Activated CD8-positive, alpha-beta memory T cell treated with anti-CD3 and anti-CD28 coated beads, Interleukin-2, amount 10 ng/mL, durations not matched to agents 7 days and 5 days (primary cell): Measurements from ENCODE around the gene PSEN2. TPM values are rescaled to one million over a fixed set of nuclear protein-coding genes. Genes with fewer than 3 reads are reported as not detected.

Source experiments
- ATAC-seq: fragments of 150-1000 bp; cut with Tn5 transposase; one replicate; pipeline ENCODE4 v1.10.0; 2021; ENCODE audit warnings: moderate library complexity
- CTCF ChIA-PET: fragments of 350-600 bp; sonication (Branson Sonifier 250); formaldehyde crosslinking; loops from one replicate; lab custom pipeline; 2021; ENCODE audit warnings: antibody characterized with exemption; lab: Charles Lee
- DNase-seq: peaks from one replicate; pipeline ENCODE4 v3.0.0-alpha.2; 2020
- H3K27ac Mint-ChIP-seq: one replicate; pipeline ENCODE4 v1.8.0; 2021; ENCODE audit warnings: mild to moderate bottlenecking, mixed read lengths
- H3K27me3 Mint-ChIP-seq: one replicate; pipeline ENCODE4 v1.8.0; 2021; ENCODE audit warnings: mixed read lengths
- H3K36me3 Mint-ChIP-seq: one replicate; pipeline ENCODE4 v1.8.0; 2021; ENCODE audit warnings: mild to moderate bottlenecking, mixed read lengths
- H3K4me1 Mint-ChIP-seq: one replicate; pipeline ENCODE4 v1.8.0; 2021; ENCODE audit warnings: mixed read lengths
- H3K4me3 Mint-ChIP-seq: one replicate; pipeline ENCODE4 v1.8.0; 2021; ENCODE audit warnings: mild to moderate bottlenecking, moderate library complexity, mixed read lengths
- H3K9me3 Mint-ChIP-seq: one replicate; pipeline ENCODE4 v1.8.0; 2022; ENCODE audit warnings: low read depth, mixed read lengths
- total RNA-seq, 2 experiments: library from RNA; stranded (reverse); gene quantifications; one replicate each; pipeline ENCODE4 v1.2.3, GENCODE V29; 2021

Gene PSEN2
- 10 to 100 TPM in 1 of 2 experiments, 1 to 10 TPM in 1; 8.0 to 11.2 TPM for total RNA-seq

GRCh38 chr1:226870401-226871279 lies at the start of gene PSEN2:
PSEN2 (plus strand) TSS chr1:226870616; CDS start chr1:226881908, 11,292 bp downstream.
- peak; percentile 97 for ATAC-seq
- CTCF ChIA-PET, result interaction anchor here (1.4 kb wide), 1 partner anchor 35 kb away, joined by 3 read pairs; no protein-coding TSS in a partner anchor
- peaks cover 6% of the 10 kb centered on the region for H3K27me3 Mint-ChIP-seq

GRCh38 chr1:226820941-226821718 lies 49.3 kb upstream of the PSEN2 start:
- CTCF ChIA-PET, result interaction anchor here (0.5 to 1.9 kb wide), 4 partner anchors 38 to 133 kb away, joined by 3 to 5 read pairs (median 3); no protein-coding TSS in a partner anchor

More at GRCh38 chr1:226870401-226871279, at the start of gene PSEN2:
- H3K36me3 Mint-ChIP-seq, result no peaks in the 10 kb centered on the region
- H3K4me3 Mint-ChIP-seq, result peak within 1 kb of the TSS; percentile 71
- H3K9me3 Mint-ChIP-seq, result no peaks in the 10 kb centered on the region
- peak within 1 kb of the TSS; percentile 24 for H3K27ac Mint-ChIP-seq
- peaks cover 20% of the 10 kb centered on the region for H3K4me1 Mint-ChIP-seq
- DNase-seq, result peak; percentile 77

GRCh38 chr1:226821719-226822085 lies 48.7 kb upstream of the PSEN2 start:
- peaks cover 2% of the 10 kb centered on the region for H3K27me3 Mint-ChIP-seq
- CTCF ChIA-PET, result interaction anchor here (0.5 to 1.0 kb wide), 2 partner anchors 39 to 78 kb away, joined by 3 read pairs; no protein-coding TSS in a partner anchor
- DNase-seq, result no peak
- H3K4me3 Mint-ChIP-seq, result no peak overlapping the region
- no peaks in the 10 kb centered on the region for H3K9me3 Mint-ChIP-seq
- H3K4me1 Mint-ChIP-seq, result no peaks in the 10 kb centered on the region
- no peak overlapping the region for H3K27ac Mint-ChIP-seq
- ATAC-seq, result no peak
- H3K36me3 Mint-ChIP-seq, result no peaks in the 10 kb centered on the region

More at GRCh38 chr1:226820941-226821718, 49.3 kb upstream of the PSEN2 start:
- DNase-seq, result no peak
- no peak overlapping the region for H3K4me3 Mint-ChIP-seq
- peaks cover 2% of the 10 kb centered on the region for H3K27me3 Mint-ChIP-seq
- H3K27ac Mint-ChIP-seq, result no peak overlapping the region
- H3K36me3 Mint-ChIP-seq, result no peaks in the 10 kb centered on the region
- H3K9me3 Mint-ChIP-seq, result no peaks in the 10 kb centered on the region
- H3K4me1 Mint-ChIP-seq, result no peaks in the 10 kb centered on the region
- no peak for ATAC-seq

GRCh38 chr1:226823643-226824042 lies 46.8 kb upstream of the PSEN2 start:
- Mint-ChIP-seq H3K9me3 (no peaks in the 10 kb centered on the region), H3K4me3 (no peak overlapping the region), H3K27me3 (no peaks in the 10 kb centered on the region), H3K36me3 (no peaks in the 10 kb centered on the region), H3K27ac (no peak overlapping the region), H3K4me1 (peaks cover 14% of the 10 kb centered on the region)
- CTCF ChIA-PET, result interaction anchor here (0.8 to 3.9 kb wide), 3 partner anchors 146 to 197 kb away, joined by 3 to 23 read pairs (median 4); no protein-coding TSS in a partner anchor
- ATAC-seq (no peak), DNase-seq (no peak)

- no peak for DNase-seq
- H3K4me3 Mint-ChIP-seq, result no peak overlapping the region
- H3K36me3 Mint-ChIP-seq, result no peaks in the 10 kb centered on the region
- no peak overlapping the region for H3K27ac Mint-ChIP-seq
- H3K9me3 Mint-ChIP-seq, result no peaks in the 10 kb centered on the region
- CTCF ChIA-PET, result interaction anchor here (1.0 to 6.6 kb wide), 4 partner anchors 88 to 199 kb away, joined by 3 to 79 read pairs (median 13); no protein-coding TSS in a partner anchor
- no peak for ATAC-seq
- H3K27me3 Mint-ChIP-seq, result no peaks in the 10 kb centered on the region
- H3K4me1 Mint-ChIP-seq, result peaks cover 14% of the 10 kb centered on the region
These were observed 45.2 kb upstream of the PSEN2 start for GRCh38 chr1:226825037-226825745.

GRCh38 chr1:226825746-226826100 lies 44.7 kb upstream of the PSEN2 start:
- H3K27ac Mint-ChIP-seq, result no peak overlapping the region
- peaks cover 14% of the 10 kb centered on the region for H3K4me1 Mint-ChIP-seq

GRCh38 chr1:226826479-226827261 lies 43.7 kb upstream of the PSEN2 start:
- H3K27ac Mint-ChIP-seq, result peak overlapping the region; percentile 57
- CTCF ChIA-PET, result interaction anchor here (0.7 to 6.6 kb wide), 16 partner anchors 8 to 218 kb away, joined by 3 to 79 read pairs (median 4); no protein-coding TSS in a partner anchor
- H3K27me3 Mint-ChIP-seq, result peaks cover 4% of the 10 kb centered on the region
- H3K4me1 Mint-ChIP-seq, result peaks cover 14% of the 10 kb centered on the region
- H3K36me3 Mint-ChIP-seq, result no peaks in the 10 kb centered on the region
- H3K4me3 Mint-ChIP-seq, result no peak overlapping the region
- no peaks in the 10 kb centered on the region for H3K9me3 Mint-ChIP-seq
- ATAC-seq, result no peak
- no peak for DNase-seq

More at GRCh38 chr1:226825746-226826100, 44.7 kb upstream of the PSEN2 start:
- CTCF ChIA-PET, result interaction anchor here (1.0 to 6.6 kb wide), 8 partner anchors 9 to 207 kb away, joined by 3 to 79 read pairs (median 7); no protein-coding TSS in a partner anchor
- H3K27me3 Mint-ChIP-seq, result peaks cover 1% of the 10 kb centered on the region
- no peak for DNase-seq
- H3K4me3 Mint-ChIP-seq, result no peak overlapping the region
- no peaks in the 10 kb centered on the region for H3K36me3 Mint-ChIP-seq
- H3K9me3 Mint-ChIP-seq, result no peaks in the 10 kb centered on the region
- ATAC-seq, result no peak

GRCh38 chr1:226827458-226827857 lies 43.0 kb upstream of the PSEN2 start:
- Mint-ChIP-seq H3K27ac (peak overlapping the region; percentile 92), H3K36me3 (no peaks in the 10 kb centered on the region), H3K27me3 (peaks cover 4% of the 10 kb centered on the region), H3K4me3 (no peak overlapping the region), H3K4me1 (peaks cover 14% of the 10 kb centered on the region), H3K9me3 (no peaks in the 10 kb centered on the region)
- DNase-seq (no peak), ATAC-seq (no peak)
- CTCF ChIA-PET, result interaction anchor here (1.0 to 6.6 kb wide), 16 partner anchors 32 to 403 kb away, joined by 3 to 79 read pairs (median 6); partner anchors contain the start of gene ITPKB

GRCh38 chr1:226827968-226828513 lies 42.4 kb upstream of the PSEN2 start:
- H3K27ac Mint-ChIP-seq, result peak overlapping the region; percentile 92
- ATAC-seq, result peak; percentile 100
- H3K9me3 Mint-ChIP-seq, result no peaks in the 10 kb centered on the region
- CTCF ChIA-PET, result interaction anchor here (0.8 to 6.6 kb wide), 19 partner anchors 11 to 403 kb away, joined by 3 to 79 read pairs (median 6); partner anchors contain the start of gene ITPKB
- DNase-seq, result peak; percentile 97
- H3K36me3 Mint-ChIP-seq, result no peaks in the 10 kb centered on the region
- H3K27me3 Mint-ChIP-seq, result peaks cover 4% of the 10 kb centered on the region
- H3K4me1 Mint-ChIP-seq, result peaks cover 14% of the 10 kb centered on the region
- no peak overlapping the region for H3K4me3 Mint-ChIP-seq

- CTCF ChIA-PET, result interaction anchor here (0.7 to 6.6 kb wide), 14 partner anchors 10 to 404 kb away, joined by 3 to 79 read pairs (median 6); no protein-coding TSS in a partner anchor
- Mint-ChIP-seq H3K4me1 (peaks cover 14% of the 10 kb centered on the region), H3K36me3 (no peaks in the 10 kb centered on the region), H3K27ac (no peak overlapping the region), H3K4me3 (no peak overlapping the region), H3K9me3 (peaks cover 2% of the 10 kb centered on the region), H3K27me3 (peaks cover 4% of the 10 kb centered on the region)
- peak; percentile 34 for DNase-seq
- ATAC-seq, result no peak
These were observed 41.3 kb upstream of the PSEN2 start for GRCh38 chr1:226829105-226829504.

- H3K36me3 Mint-ChIP-seq, result no peaks in the 10 kb centered on the region
- peaks cover 2% of the 10 kb centered on the region for H3K9me3 Mint-ChIP-seq
- no peak overlapping the region for H3K4me3 Mint-ChIP-seq
- CTCF ChIA-PET, result interaction anchor here (1.7 kb wide), 1 partner anchor 197 kb away, joined by 9 read pairs; no protein-coding TSS in a partner anchor
- ATAC-seq (no peak), DNase-seq (peak; percentile 27)
- no peak overlapping the region for H3K27ac Mint-ChIP-seq
- peaks cover 4% of the 10 kb centered on the region for H3K27me3 Mint-ChIP-seq
- H3K4me1 Mint-ChIP-seq, result peaks cover 12% of the 10 kb centered on the region
These were observed 38.5 kb upstream of the PSEN2 start for GRCh38 chr1:226831953-226832352.
